ENCODE measurements around the gene GPR55. TPM values are rescaled to one million over a fixed set of nuclear protein-coding genes. Genes with fewer than 3 reads are reported as not detected.
"Not testable (repeated sequence)": the region's sequence is repeated elsewhere in the genome, so short reads cannot be mapped to it uniquely, and the experiment has no call there.

GPR55 gene, protein sequence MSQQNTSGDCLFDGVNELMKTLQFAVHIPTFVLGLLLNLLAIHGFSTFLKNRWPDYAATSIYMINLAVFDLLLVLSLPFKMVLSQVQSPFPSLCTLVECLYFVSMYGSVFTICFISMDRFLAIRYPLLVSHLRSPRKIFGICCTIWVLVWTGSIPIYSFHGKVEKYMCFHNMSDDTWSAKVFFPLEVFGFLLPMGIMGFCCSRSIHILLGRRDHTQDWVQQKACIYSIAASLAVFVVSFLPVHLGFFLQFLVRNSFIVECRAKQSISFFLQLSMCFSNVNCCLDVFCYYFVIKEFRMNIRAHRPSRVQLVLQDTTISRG
- total RNA-seq: 0.18 TPM

DNA sequence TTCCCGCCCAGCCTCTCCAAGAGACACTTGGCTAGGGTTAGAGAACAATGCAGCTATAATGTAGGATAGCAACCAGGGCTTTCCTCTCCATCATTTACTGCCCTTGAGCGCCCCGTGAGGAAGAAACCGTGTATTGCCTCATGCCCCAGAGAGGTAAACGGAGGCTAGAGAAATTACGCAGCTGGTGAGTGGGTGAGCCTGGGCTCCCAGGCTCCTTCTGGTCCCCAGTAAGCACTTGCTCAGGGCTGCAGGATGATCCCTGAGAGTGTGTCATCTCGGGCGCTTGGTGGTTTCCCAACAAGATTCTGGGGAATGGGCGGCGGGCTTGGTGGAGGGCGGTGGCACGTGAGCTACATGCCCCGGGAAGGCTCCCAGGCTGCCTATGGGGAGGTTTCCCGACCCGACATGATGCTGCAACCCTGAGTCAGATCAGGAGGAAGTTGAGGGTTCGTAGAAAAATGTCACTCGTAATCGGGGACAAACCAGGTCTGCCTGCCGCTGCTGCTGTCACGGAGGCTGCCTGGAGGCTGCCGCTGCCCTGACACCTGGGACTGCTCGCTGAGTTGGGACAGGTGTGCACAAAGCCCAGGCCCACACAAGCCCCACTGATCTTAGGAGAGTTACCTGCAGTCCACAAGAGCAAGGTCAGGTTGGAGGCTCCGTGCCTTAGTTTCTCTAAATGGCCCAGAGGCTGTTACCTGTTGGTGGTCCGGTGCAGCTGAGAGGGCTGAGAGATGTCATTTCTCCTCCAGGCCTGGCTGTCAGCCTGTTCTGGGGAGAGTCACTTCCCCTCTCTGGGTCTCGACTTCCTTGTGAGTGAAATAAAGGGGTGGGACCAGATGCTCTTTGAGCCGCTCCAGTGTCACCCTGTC, at the start of gene GPR55:
Gene GPR55, minus strand, starts transcription at position 773 of the 872 bp plus-strand sequence. CDS start 14,280 bp downstream, outside the sequence.
- ATAC-seq (peak; percentile 38), DNase-seq (ENCODE audit: low spot score) (peak; percentile 41)
- intact Hi-C loops (cut with DNase I): no loop called here

DNA sequence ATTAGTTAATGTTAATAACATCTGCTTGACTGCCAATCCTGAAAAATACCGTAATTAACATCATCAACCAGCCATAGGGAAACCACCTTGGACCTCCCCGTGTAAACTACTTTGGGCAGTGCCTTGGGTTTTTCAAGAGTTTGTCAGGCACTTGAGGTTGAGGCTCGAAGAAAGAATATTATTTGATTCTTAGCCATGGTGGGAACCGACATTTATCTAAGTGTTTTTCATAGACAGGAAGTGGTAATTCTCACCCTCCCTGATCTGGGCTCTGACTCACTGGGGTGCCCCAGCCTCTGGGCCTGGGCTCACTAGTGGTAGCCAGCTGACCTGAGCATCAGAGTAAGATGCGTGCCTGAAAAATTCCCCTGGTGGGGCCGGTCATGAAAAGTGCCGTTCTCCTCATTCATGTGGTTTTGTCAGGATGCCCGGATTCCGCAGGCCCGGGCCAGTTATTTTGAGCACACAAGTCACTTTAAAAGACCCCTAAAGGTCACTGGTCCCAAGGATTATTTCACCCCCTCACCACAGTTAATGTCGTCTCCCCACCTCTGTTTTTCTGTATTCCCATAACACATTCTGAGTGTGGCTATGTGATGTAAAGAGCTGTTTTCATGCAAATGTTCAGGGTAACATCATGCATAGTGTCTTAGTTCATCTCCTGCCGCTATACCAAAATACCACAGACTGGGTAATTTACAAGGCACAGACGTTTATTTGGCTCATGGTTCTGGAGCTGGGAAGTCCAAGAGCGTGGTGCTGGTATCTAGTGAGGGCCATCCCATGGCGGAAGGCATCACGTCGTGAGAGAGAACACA, 49.3 kb upstream of the GPR55 start:
- DNase-seq (ENCODE audit: low spot score) (no peak), ATAC-seq (no peak)
- intact Hi-C loops (cut with DNase I): no loop called here

DNA sequence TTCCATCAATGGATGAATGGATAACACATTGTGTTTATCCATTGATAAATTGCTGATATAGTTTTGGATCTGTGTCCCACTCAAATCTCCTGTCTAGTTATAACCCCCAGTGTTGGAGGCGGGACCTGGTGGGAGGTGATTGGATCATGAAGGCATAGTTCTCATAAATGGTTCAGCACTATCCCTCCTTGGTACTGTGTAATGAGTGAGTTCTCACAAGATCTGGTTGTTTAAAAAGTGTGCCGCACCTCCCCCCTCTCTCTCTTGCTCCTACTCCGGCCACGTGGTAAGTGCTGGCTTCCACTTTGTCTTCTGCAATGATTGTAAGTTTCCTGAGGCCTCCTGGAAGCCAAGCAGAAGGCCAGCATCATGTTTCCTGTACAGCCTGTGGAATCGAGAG, 47.0 kb upstream of the GPR55 start:
- ATAC-seq (no peak), DNase-seq (ENCODE audit: low spot score) (peak; percentile 12)
- intact Hi-C loops (cut with DNase I): no loop called here

DNA sequence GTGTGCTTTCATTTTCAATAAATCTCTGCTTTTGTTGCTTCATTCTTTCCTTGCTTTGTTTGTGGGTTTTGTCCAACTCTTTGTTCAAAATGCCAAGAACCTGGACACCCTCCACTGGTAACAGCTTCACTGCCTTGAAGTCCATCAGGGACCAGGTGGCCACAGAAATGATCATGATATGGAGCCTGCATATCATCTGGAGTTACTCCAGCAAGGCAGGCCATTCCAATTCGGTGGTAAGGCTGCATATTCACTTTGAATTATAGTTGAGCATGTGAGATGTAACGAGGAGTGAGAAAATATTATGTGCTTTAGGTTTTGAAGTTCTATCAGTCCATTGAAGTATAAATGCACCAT, 44.6 kb upstream of the GPR55 start:
- DNase-seq (ENCODE audit: low spot score): peak; percentile 1
- intact Hi-C loops (cut with DNase I): no loop called here

DNA sequence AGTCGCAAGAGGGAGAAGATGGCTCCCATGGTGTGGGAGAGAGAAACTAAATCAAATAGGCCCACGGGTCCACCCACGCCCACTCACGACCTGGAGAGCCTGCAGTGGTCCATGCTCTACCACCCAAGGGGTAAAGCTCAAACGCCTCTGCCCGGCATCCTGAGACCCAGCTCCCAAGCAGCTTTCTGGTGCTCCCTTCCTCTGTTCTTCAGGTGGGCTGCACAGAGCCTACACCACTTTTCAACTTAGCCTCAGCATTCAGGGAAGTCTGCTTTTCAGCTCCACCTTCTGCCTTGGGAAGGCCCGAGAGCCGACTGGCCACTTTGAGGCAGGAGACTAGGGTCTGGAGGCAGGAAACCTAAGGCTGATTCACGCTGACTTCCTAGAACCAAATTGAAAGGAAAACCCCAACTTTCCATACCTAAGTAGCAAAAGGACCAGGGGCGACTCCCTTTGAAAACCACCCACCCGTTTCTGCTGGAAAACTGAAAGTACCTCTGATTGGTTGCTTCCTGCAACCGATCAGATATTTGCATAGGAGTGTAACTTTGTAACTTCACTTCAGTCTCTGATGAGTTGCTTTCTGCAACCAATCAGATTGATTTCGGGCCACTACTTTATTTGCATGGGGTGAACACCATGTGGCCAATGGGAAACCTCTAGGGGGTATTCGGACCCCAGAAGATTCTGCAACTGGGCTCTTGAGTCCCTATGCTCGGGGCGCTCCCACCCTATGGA, 44.0 kb upstream of the GPR55 start:
- no peak for DNase-seq (ENCODE audit: low spot score)
- no peak for ATAC-seq

More for the DNA sequence above, 44.6 kb upstream of the GPR55 start:
- ATAC-seq: no peak

DNA sequence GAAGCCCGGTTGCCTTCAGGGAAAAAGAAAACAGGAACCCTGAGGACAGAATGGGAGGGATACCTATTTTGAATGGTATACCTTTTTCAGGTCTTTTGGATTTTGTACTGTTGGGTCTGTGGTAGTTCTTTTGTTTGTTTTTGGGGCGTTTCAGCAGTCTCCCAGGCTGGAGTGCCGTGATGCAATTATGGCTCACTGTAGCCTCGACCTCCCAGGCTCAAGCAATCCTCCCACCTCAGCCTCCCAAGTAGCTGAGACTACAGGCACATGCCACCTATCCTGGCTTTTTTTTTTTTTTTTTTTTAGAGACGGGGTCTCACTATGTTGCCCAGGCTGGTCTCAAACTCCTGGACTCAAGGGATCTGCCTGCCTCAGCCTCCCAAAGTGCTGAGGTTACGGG, 43.3 kb upstream of the GPR55 start:
- DNase-seq (ENCODE audit: low spot score); intact Hi-C loops (cut with DNase I): not testable (repeated sequence)

More for the DNA sequence above, 44.0 kb upstream of the GPR55 start:
- intact Hi-C loops (cut with DNase I): no loop called here

DNA sequence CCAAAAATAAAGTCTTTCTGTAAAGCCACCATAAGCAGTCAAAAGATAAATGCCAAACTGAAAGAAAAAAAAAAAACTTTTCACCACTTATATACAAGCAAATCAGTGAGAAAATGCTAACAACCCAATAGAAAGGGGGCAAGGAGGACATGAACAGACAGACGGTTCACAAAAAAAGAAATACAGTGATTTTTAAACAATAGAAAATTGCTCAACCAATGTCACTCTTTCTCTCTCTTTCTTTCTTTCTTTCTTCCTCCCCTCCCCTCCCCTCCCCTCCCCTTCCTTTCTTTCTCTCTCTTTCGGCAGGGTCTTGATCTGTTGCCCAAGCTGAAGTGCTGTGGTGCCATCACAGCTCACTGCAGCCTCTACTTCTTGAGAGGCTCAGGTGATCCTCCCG, 42.1 kb upstream of the GPR55 start:
- ATAC-seq (no peak), DNase-seq (ENCODE audit: low spot score) (no peak)
- intact Hi-C loops (cut with DNase I): no loop called here

More for the DNA sequence above, 43.3 kb upstream of the GPR55 start:
- not testable (repeated sequence) for ATAC-seq

DNA sequence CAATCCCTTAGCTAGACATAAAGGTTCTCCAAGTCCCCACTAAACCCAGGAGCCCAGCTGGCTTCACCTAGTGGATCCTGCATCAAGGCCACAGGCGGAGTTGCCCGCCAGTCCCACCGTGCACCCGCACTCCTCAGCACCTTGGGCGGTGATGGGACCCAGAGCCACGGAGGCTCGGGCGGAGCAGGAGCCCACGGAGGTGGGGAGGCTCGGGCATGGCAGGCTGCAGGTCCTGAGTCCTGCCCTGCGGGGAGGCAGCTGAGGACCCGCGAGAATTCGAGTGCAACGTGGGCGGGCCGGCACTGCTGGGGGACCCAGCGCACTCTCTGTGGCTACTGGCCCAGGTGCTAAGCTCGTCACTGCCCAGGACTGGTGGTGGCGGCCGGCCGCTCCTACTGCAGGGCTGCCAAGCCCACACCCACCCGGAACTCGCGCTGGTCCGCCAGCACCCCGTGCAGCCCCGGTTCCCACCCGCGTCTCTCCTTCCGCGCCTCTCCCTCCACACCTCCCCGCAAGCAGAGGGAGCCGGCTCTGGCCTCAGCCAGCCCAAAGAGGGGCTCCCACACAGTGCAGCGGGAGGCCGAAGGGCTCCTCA, 39.2 kb upstream of the GPR55 start:
- DNase-seq (ENCODE audit: low spot score) (no peak), ATAC-seq (no peak)
- intact Hi-C loops (cut with DNase I): no loop called here

DNA sequence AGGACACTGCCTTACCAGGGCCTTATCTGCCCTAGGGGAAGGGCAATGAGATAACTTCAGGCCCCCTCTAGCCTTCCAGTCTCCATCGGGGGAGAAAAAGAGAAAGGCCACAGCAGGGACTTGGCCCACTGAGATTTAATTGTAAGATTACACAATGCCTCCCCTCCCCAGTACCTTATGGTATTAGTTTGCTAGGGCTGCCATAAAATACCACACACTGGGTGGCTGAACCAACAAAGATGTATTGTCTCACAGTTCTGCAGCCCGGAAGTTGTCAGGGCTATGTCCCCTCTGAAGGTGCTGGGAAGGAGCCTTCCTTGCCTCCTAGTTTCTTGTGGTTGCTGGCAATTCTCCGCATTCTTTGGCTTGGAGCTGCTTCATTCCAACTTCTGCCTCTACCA, 36.0 kb upstream of the GPR55 start:
- intact Hi-C loops (cut with DNase I): no loop called here
- ATAC-seq (no peak), DNase-seq (ENCODE audit: low spot score) (no peak)

DNA sequence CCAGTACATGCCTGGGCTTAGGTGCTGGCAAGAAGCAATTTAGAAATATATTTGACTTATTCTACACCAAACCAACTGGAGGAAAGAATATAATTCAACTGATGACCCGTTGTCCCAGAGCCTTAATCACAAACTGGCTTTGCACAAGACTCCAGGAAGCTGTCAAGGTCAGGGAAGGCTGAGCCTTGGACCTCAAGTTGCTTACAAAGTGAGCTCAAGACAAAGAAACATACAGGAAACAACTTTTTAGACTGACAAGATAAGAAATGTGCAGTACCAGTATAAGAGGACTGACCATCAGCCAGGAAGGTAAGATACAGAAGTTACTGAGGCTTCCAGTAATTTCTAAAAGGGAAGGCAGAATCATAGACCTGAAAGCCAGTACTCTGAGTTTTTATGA, 35.0 kb upstream of the GPR55 start:
- intact Hi-C loops (cut with DNase I): no loop called here
- ATAC-seq (no peak), DNase-seq (ENCODE audit: low spot score) (no peak)

DNA sequence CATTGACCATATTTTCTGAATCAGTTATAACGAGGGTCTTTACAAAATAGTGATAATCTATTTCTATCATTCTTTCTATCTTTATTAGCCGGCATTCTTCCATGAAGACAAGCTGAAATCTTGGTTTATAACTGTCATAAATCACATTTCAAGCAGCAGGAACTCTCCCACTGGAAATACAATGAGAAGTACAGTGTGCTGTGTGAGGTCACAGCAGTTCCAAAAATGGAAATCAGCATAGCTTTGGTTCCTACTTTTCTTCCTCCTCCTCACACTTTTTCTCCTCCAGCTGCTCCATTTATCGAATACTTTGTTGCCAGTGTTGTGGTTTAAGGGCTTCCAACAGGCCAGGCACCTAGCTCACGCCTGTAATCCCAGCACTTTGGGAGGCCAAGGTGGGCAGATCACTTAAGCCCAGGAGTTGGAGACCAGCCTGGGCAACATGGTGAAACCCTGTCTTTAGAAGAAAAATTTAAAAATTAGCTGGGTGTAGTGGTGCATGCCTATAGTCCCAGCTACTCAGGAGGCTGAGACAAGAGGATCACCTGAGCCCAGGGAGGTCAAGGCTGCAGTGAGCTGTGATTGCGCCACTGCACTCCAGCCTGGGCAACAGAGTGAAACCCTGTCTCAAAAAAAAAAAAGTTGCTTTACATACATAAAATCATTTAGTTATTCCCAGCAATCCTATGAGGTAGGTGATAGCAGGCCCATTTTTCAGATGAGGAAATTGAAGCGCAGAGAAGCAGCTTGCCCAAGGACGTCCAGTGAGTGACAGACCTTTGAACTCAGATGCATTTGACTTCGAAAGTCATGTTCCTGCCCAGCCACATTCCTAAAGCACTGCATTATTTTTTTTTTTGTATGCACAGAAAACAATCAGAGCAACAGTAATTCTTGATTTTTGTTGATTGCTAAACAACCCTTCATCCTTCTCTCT, 34.0 kb upstream of the GPR55 start:
- intact Hi-C loops (cut with DNase I): no loop called here
- DNase-seq (ENCODE audit: low spot score): no peak

DNA sequence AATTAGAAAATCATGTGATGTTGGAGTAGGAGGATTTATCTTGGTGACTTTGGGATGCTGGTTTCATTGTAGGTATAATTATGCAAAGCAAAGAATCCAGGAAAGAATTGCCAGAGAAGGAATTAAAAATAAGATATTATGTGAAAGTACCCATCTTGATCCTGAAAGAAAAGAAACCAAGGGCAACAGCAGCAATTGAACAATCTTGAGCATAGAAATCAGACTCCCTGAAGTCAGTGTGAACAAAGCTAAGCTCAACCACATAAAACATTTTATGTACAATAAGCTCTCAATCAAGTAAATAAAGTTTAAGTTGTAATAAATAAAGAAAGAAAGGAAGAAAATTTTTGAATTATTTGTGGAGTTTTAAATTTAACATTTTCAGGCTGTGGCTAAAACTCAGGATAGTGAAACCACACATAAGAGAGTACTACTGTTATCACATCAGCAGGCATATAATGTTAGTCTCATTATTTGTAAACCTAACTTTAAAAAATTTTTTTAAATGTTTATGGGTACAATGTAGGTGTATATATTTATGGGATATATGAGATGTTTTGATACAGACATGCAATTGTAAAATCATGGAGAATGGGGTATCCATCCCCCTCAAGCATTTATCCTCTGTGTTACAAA, 32.8 kb upstream of the GPR55 start:
- intact Hi-C loops (cut with DNase I): no loop called here
- DNase-seq (ENCODE audit: low spot score) (no peak), ATAC-seq (no peak)

More for the DNA sequence above, 34.0 kb upstream of the GPR55 start:
- ATAC-seq: no peak

DNA sequence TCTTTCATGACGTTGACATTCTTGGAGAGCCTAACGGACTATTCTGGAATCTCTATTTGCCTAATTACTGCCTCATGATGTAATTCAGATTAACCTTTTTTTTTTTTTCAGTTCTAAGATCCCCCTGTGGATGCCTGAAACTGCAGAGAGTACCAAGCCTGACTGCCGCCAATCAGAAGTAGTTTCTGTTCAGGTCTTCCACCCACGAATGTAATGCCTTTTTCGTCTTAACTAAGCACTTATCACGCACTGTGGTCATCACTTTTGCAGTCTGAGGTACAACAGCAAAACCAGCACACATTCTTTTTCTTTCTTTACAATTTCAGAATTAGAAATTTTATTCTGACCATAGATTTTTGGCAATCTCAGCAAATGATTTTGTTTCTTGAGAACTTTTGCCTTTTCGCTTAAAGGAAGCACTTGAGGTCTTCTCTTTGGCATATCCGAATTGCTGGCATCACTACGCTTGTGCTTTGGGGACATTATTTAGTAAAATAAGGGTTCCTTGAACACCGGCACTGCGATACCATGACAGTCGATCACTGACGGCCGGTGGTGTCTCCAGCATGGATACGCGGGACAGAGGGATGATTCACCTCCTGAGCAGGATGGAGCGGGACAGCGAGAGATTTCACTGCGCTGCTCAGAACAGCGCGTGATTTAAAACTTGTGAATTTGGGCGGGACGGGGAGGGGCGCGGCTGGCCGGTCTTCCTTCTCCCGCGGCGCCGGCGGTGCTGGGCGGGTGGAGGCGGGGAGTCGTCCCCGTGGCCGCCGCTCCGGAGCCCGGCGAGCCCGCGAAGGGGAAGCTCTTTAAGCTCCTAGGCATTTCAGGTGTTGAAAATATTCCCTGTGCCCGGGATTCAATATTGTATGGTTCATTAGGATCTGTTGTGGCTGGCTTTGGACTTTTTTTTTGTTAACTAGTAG, 32.0 kb upstream of the GPR55 start:
- ATAC-seq (peak; percentile 87), DNase-seq (ENCODE audit: low spot score) (peak; percentile 64)
- intact Hi-C loops (cut with DNase I): no loop called here

DNA sequence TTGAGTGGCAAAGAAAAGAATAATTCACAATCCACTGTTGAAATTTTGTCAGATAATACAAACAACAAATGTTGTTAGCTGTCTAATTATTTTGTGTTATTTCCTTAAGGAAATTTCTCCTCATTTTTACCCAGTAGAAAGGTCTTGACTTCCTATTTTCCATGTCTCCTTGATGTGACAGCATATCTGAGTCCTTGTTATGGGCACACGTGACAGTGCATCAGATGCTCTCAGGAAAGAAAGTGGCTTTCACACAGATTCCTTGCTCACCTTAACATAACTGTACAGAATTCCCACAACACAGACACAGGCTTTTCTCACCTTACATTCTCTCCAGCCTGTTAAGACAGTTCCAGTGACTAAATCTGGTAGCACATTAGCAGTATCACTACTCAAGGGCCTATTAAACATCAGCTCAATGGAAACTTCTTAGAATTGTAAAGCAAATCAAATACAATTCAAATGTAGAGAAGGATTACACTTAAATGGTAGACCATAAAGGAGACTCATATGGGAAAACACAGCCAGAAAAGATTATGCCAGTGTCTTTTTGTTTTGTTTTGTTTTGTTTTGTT, 30.2 kb upstream of the GPR55 start:
- DNase-seq (ENCODE audit: low spot score): no peak

DNA sequence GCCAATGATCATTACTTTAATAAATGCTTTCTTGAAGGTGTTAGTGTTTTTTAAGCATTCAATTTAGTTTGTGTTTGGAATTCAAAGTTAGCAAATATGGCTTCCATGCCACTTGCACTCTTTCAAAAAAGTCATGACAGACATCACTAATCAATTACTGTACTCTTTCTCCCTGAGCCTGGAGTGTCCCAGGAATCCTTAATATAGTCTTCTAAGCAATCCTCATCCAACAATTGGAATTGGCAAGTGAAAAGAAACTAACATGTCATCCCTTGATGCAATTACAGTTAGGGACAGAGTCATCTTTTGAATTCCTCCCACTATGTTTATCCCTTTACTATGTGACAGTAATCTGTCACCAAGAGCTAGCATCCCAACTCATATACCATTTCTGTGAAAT, 29.7 kb upstream of the GPR55 start:
- DNase-seq (ENCODE audit: low spot score) (no peak), ATAC-seq (no peak)
- intact Hi-C loops (cut with DNase I): no loop called here

More for the DNA sequence above, 30.2 kb upstream of the GPR55 start:
- intact Hi-C loops (cut with DNase I): no loop called here
- ATAC-seq: no peak

DNA sequence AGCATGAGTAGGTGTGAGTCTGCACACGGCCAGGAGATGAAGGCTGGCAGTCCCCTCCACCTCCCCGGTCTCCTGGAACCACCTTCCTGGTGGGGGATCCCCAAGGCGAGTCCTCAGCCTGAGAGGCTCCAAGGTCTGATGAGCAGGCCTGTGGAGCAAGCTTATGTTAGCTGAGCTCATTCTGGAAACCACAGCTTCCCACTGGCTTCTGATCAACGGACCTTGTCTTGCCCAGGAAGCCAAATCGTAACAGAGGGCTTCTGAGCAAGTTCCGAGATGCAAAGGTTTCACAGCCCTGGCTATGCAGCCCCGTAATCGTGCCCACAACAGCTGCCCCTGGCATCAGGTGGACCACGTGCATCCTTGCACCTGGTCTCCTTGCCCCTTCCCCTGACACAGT, 28.8 kb upstream of the GPR55 start:
- intact Hi-C loops (cut with DNase I): no loop called here
- DNase-seq (ENCODE audit: low spot score) (no peak), ATAC-seq (no peak)

Data from sciatic nerve (tissue), 2 donors.